IMR-90 (cell line): ENCODE data around the gene ZNF292. TPM values are rescaled to one million over a fixed set of nuclear protein-coding genes. Genes with fewer than 3 reads are reported as not detected.

Source experiments
- ATAC-seq: fragments of 200-7000 bp; cut with Tn5 transposase; 2 replicates; pipeline ENCODE4 v1.9.1; 2020; ENCODE audit warnings: low read depth, mild to moderate bottlenecking, moderate library complexity
- BruUV-seq: library from RNA; stranded (reverse); fragments of 400-500 nt; replicated peaks from 2 replicates; lab custom pipeline; 2021; lab: Mats Ljungman, UMichigan
- CTCF ChIA-PET: fragments of 300-600 bp; formaldehyde crosslinking; extraction: SDS; loops from one replicate; lab custom pipeline; 2021; ENCODE audit warnings: antibody characterized with exemption; lab: Yijun Ruan, JAX
- POLR2A ChIA-PET: fragments of 300-600 bp; sonication (Branson Sonifier 250); formaldehyde crosslinking; loops from one replicate; lab custom pipeline; 2022; ENCODE audit warnings: antibody characterized with exemption; ENCODE audit not compliant: unreplicated experiment; lab: Charles Lee
- DNase-seq: peaks from one replicate; pipeline ENCODE4 v3.0.0; 2013
- H2AFZ ChIP-seq: replicated peaks from 2 replicates; pipeline ENCODE3; 2013; ENCODE audit warnings: low read length, mild to moderate bottlenecking; ENCODE audit not compliant: poor library complexity
- H2AK5ac ChIP-seq: 2 replicates; pipeline ENCODE4 v1.6.1; 2013; ENCODE audit warnings: low read depth, low read length, inconsistent platforms
- H2AK9ac ChIP-seq: replicated peaks from 2 replicates; pipeline ENCODE3; 2013; ENCODE audit warnings: mild to moderate bottlenecking, low read depth, low read length, moderate library complexity; ENCODE audit not compliant: poor library complexity
- H2BK120ac ChIP-seq: 2 replicates; pipeline ENCODE4 v1.6.1; 2013; ENCODE audit warnings: low read depth, low read length, inconsistent platforms
- H2BK15ac ChIP-seq: 3 replicates; pipeline ENCODE4 v1.6.1; 2013; ENCODE audit warnings: low read depth, low read length, inconsistent platforms
- H2BK20ac ChIP-seq: 2 replicates; pipeline ENCODE4 v1.6.1; 2013; ENCODE audit warnings: low read depth, mild to moderate bottlenecking, inconsistent platforms, low read length, moderate library complexity
- H2BK5ac ChIP-seq: 2 replicates; pipeline ENCODE4 v1.6.1; 2013; ENCODE audit warnings: mild to moderate bottlenecking, low read depth, low read length, inconsistent platforms; ENCODE audit not compliant: poor library complexity, severe bottlenecking
- H3K14ac ChIP-seq: replicated peaks from 2 replicates; pipeline ENCODE4 v1.6.1; 2013; ENCODE audit warnings: low read depth, low read length, inconsistent platforms
- H3K18ac ChIP-seq: 2 replicates; pipeline ENCODE4 v1.6.1; 2013; ENCODE audit warnings: low read depth, low read length, control low read depth
- H3K23ac ChIP-seq: 2 replicates; pipeline ENCODE4 v1.6.1; 2013; ENCODE audit warnings: low read depth, low read length, inconsistent platforms
- H3K27ac ChIP-seq: 2 replicates; pipeline ENCODE4 v1.5.1; 2013; ENCODE audit warnings: mild to moderate bottlenecking, control low read depth, low read length; ENCODE audit not compliant: insufficient read depth
- H3K27me3 ChIP-seq: 2 replicates; pipeline ENCODE4 v1.6.1; 2013; ENCODE audit warnings: low read length; ENCODE audit not compliant: control insufficient read depth, insufficient read depth
- H3K36me3 ChIP-seq: 2 replicates; pipeline ENCODE4 v1.6.1; 2013; ENCODE audit warnings: low read length, mixed read lengths; ENCODE audit not compliant: control insufficient read depth, insufficient read depth
- H3K4ac ChIP-seq: 2 replicates; pipeline ENCODE4 v1.6.1; 2013; ENCODE audit warnings: low read depth, low read length, inconsistent platforms
- H3K4me1 ChIP-seq: 2 replicates; pipeline ENCODE4 v1.6.1; 2013; ENCODE audit warnings: low read length, mixed read lengths; ENCODE audit not compliant: control insufficient read depth, insufficient read depth
- H3K4me2 ChIP-seq: 2 replicates; pipeline ENCODE4 v1.6.1; 2013; ENCODE audit warnings: low read depth, mild to moderate bottlenecking, control low read depth, low read length, moderate library complexity
- H3K4me3 ChIP-seq: 2 replicates; pipeline ENCODE4 v1.5.1; 2013; ENCODE audit warnings: low read depth, mild to moderate bottlenecking, control low read depth, low read length, moderate library complexity; ENCODE audit not compliant: insufficient read depth
- H3K56ac ChIP-seq: 2 replicates; pipeline ENCODE4 v1.6.1; 2013; ENCODE audit warnings: low read length, inconsistent platforms; ENCODE audit not compliant: insufficient read depth; ENCODE audit errors: extremely low read depth
- H3K79me1 ChIP-seq, 2 experiments: 2 replicates each; pipeline ENCODE4 v1.6.1; 2013; ENCODE audit warnings: low read length in 2 of 2, inconsistent platforms in 1 of 2, low read depth in 1 of 2
- H3K9ac ChIP-seq: 2 replicates; pipeline ENCODE4 v1.6.1; 2013; ENCODE audit warnings: low read depth, low read length, control low read depth
- H3K9me1 ChIP-seq: 2 replicates; pipeline ENCODE4 v1.6.1; 2013; ENCODE audit warnings: low read length, inconsistent platforms; ENCODE audit not compliant: insufficient read depth
- H3K9me3 ChIP-seq: 2 replicates; pipeline ENCODE4 v1.6.1; 2013; ENCODE audit warnings: low read length; ENCODE audit not compliant: control insufficient read depth, insufficient read depth
- H4K20me1 ChIP-seq: 2 replicates; pipeline ENCODE4 v1.6.1; 2013; ENCODE audit warnings: low read length, inconsistent platforms; ENCODE audit not compliant: insufficient read depth
- H4K5ac ChIP-seq: 2 replicates; pipeline ENCODE4 v1.6.1; 2013; ENCODE audit warnings: mild to moderate bottlenecking, low read depth, low read length, control low read depth
- H4K8ac ChIP-seq, 2 experiments: 2 replicates each; pipeline ENCODE4 v1.6.1; 2013; ENCODE audit warnings: low read depth in 2 of 2, low read length in 2 of 2, control low read depth in 1 of 2, inconsistent platforms in 1 of 2
- H4K91ac ChIP-seq: 2 replicates; pipeline ENCODE4 v1.6.1; 2013; ENCODE audit warnings: low read depth, low read length, inconsistent platforms; ENCODE audit not compliant: insufficient read depth
- MAFK ChIP-seq: IDR thresholded peaks from 2 replicates; pipeline ENCODE4 v1.6.1; 2012; ENCODE audit warnings: low read depth, low read length, improper control_type of control experiment
- SMC3 ChIP-seq: fragments of 150-350 bp; IDR thresholded peaks from 2 replicates; pipeline ENCODE4 v1.6.1; 2016; ENCODE audit warnings: low read depth, mild to moderate bottlenecking, antibody characterized with exemption, low read length, moderate library complexity
- WGBS, 2 experiments: methylation state at CpG; one replicate each; pipeline versions ENCODE4 v1.1.5 to v1.1.7; 2013; ENCODE audit warnings: missing lambda C conversion rate in 2 of 2; ENCODE audit not compliant: insufficient read length in 1 of 2; ENCODE audit errors: extremely low coverage in 2 of 2; 5-methylcytosine and 5-hydroxymethylcytosine counted together
- dilution Hi-C: fragments of 300-500 bp; cut with HindIII; formaldehyde crosslinking; loops from one replicate; pipeline ENCODE4 v1.14.3; 2018; ENCODE audit warnings: low sequenced_read_pairs; ENCODE audit not compliant: unreplicated experiment
- in situ Hi-C: fragments of 300-500 bp; cut with MboI; formaldehyde crosslinking; loops from 3 replicates; pipeline ENCODE4 v1.14.3; 2019; ENCODE audit warnings: low sequenced_read_pairs, inconsistent platforms, mixed read lengths
- intact Hi-C: fragments of 100-400 bp; cut with micrococcal nuclease; formaldehyde crosslinking; loops from 2 replicates; pipeline ENCODE4 v1.10.0; 2022
- polyA plus RNA-seq, 3 experiments: library from polyadenylated mRNA; depleted of rRNA; stranded (reverse); fragments of >200 nt; gene quantifications; 2 replicates each; pipeline ENCODE4 v1.2.3, GENCODE V29; 2012; ENCODE audit warnings: low replicate concordance in 1 of 3
- total RNA-seq: library from RNA; depleted of rRNA; stranded (reverse); fragments of >200 nt; gene quantifications from 2 replicates; pipeline ENCODE4 v1.2.3, GENCODE V29; 2012

The ZNF292 gene
- total and polyA plus RNA-seq, 2 of the 4 experiments (the other 2 are of a cell fraction) = 5.5 to 28.3 TPM

DNA sequence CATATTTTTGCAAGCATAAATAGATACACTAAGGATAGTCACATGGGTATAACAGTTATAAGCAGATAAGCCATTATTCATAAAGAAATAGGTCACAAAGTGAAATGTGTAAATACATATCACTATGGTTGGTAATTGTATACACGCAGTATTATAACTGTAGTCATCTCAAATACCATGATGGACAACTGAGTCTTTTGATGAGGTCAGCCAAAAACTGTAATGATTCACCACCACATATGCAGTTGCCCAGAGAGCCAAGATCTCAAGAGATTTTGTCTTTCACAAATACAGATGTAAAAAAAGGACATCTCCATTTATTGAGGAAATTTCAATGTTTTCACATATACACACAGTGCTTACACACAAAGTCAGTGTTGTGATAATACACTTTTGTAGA is 28.3 kb downstream of the ZNF292 start:
- Histone ChIP-seq H3K27ac (no peak overlapping the region), H3K9ac (no peak overlapping the region), H3K79me1 (peaks cover 18 to 72% of the 10 kb centered on the region in 2 experiments), H3K18ac (no peak overlapping the region), H2AK9ac (no peak overlapping the region), H3K4me2 (no peak overlapping the region), H4K5ac (no peak overlapping the region), H2BK120ac (no peak overlapping the region), H4K8ac (no peak overlapping the region), H2BK5ac (no peak overlapping the region), H3K27me3 (no peaks in the 10 kb centered on the region), H3K4me1 (no peaks in the 10 kb centered on the region), H3K23ac (no peak overlapping the region), H3K4me3 (no peak overlapping the region), H4K20me1 (peaks cover 68% of the 10 kb centered on the region), H3K14ac (no peak overlapping the region), H4K91ac (no peak overlapping the region), H3K4ac (no peak overlapping the region), H2AK5ac (no peak overlapping the region), H2BK20ac (no peak overlapping the region), H3K9me1 (peaks cover 10% of the 10 kb centered on the region), H2AFZ (no peak overlapping the region), H3K36me3 (peaks cover 15% of the 10 kb centered on the region), H3K56ac (no peak overlapping the region), H2BK15ac (no peak overlapping the region), H3K9me3 (no peaks in the 10 kb centered on the region)
- ATAC-seq (peak; percentile 70), DNase-seq (peak; percentile 77)
- no TSS peak for BruUV-seq
- peak; percentile 88 for TF ChIP-seq MAFK
- TF ChIP-seq SMC3 = no peak
- dilution Hi-C loops = no loop called here
- CTCF ChIA-PET = no interaction called here
- POLR2A ChIA-PET = no interaction called here
- intact Hi-C loops = no loop called here
- WGBS, 2 experiments = no CpG with 5 or more reads among the region's 1 CpG
- in situ Hi-C loops = no loop called here
